ENCODE measurements around the gene SSBP4. TPM values are rescaled to one million over a fixed set of nuclear protein-coding genes. Genes with fewer than 3 reads are reported as not detected.

Gene SSBP4
- total and polyA plus RNA-seq, 12 donors, result 9.1 to 160 (median 73.7) TPM

DNA sequence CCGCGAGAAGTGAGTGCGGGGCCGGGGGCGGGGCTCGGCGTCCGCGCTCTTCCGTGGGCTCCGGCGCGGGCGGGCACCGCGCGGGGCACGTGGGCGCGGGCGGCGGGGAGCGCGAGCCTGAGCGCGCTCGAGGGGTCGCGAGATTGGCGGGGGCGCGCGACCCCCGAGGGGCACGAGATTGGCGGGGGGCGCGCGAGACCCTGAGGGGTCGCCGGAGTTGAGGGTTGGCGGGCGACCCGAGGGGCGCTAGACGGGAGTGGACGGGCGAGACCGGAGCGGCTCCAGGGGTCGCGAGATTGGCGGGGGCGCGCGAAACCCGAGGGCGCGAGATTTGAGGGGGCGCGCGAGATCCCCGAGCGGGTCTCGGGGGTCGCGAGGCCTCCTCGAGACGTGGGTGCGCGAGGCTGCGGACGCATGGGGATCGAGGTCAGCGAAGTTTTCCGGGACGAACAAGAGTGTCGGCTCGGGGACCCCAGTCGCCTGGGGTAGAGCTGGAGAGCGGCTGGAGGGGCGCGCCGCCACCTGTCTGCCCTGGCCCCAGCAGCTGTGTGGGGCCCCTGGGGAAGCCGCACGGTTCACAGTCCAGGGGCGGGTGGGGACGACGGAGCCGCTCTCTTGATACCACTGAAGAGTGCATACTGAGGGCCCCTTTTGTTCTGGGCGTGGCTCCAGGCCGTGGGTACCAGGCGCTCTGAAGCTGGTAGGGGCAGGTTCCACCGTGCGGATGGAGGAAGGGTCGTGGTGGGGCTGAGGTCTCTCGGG is 682 bp downstream of the SSBP4 start:
- peak in 6 of 7 donors; percentile 26 to 69 (median 46) for DNase-seq
- H3K27ac ChIP-seq, result peak overlapping the region in 3 of 5 donors; percentile 53 to 92 (median 88)
- intact Hi-C loops (cut with DNase I), result no loop called here
- TF ChIP-seq POLR2A (IDR thresholded peaks at IDR 0.05), result no peak
- TF ChIP-seq, protein P1, sequence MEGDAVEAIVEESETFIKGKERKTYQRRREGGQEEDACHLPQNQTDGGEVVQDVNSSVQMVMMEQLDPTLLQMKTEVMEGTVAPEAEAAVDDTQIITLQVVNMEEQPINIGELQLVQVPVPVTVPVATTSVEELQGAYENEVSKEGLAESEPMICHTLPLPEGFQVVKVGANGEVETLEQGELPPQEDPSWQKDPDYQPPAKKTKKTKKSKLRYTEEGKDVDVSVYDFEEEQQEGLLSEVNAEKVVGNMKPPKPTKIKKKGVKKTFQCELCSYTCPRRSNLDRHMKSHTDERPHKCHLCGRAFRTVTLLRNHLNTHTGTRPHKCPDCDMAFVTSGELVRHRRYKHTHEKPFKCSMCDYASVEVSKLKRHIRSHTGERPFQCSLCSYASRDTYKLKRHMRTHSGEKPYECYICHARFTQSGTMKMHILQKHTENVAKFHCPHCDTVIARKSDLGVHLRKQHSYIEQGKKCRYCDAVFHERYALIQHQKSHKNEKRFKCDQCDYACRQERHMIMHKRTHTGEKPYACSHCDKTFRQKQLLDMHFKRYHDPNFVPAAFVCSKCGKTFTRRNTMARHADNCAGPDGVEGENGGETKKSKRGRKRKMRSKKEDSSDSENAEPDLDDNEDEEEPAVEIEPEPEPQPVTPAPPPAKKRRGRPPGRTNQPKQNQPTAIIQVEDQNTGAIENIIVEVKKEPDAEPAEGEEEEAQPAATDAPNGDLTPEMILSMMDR (IDR thresholded peaks at IDR 0.05), result no peak
- 3 to 21% (median 10%) methylated on average over 2 to 97 of the region's 97 CpGs for WGBS, 4 donors
- H3K9me3 ChIP-seq (replicated peaks in 1 of 3), result no peaks in the 10 kb centered on the region
- peak overlapping the region in 3 of 4 donors; percentile 1 to 92 (median 11) for H3K4me3 ChIP-seq
- no peaks in the 10 kb centered on the region for H3K27me3 ChIP-seq
- H3K4me1 ChIP-seq (replicated peaks in 1 of 2), result peaks cover 31 to 49% of the 10 kb centered on the region in 2 donors
- no peaks in the 10 kb centered on the region for H3K36me3 ChIP-seq (replicated peaks in 1 of 2)

DNA sequence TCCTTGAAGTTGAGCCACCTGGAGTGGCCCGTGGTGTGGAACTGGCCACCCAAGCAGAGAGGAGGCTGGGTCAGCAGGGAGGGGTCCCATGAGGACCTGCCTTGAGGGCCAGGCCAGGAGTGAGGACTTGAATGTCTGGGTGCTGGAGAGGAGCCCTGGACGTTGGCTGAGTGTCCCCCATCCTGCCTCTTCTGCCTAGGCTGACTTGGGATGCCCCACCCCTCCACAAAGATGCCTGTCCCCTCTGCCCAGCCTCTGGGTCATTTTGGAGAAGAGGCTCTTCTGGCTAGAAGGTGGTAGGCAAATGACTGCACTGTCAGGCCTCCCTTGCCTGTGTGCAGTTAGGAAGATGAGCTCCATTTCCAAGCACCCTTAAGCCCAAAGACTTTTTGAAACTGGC is 1.7 kb downstream of the SSBP4 start:
- H3K4me3 ChIP-seq, result peak overlapping the region in 1 of 4 donors; percentile 92
- peaks cover 32 to 50% of the 10 kb centered on the region in 2 donors for H3K4me1 ChIP-seq (replicated peaks in 1 of 2)
- H3K36me3 ChIP-seq (replicated peaks in 1 of 2), result no peaks in the 10 kb centered on the region
- WGBS, 4 donors, result 41 to 54% (median 49%) methylated on average over 2 of the region's 2 CpGs
- no peaks in the 10 kb centered on the region for H3K27me3 ChIP-seq
- no peaks in the 10 kb centered on the region for H3K9me3 ChIP-seq (replicated peaks in 1 of 3)
- intact Hi-C loops (cut with DNase I), result no loop called here
- H3K27ac ChIP-seq, result peak overlapping the region in 2 of 5 donors; percentile 34 to 92
- DNase-seq, result peak in 3 of 7 donors; percentile 24 to 41 (median 28)
- TF ChIP-seq, protein P1 (IDR thresholded peaks at IDR 0.05), result no peak
- TF ChIP-seq POLR2A (IDR thresholded peaks at IDR 0.05), result no peak

DNA sequence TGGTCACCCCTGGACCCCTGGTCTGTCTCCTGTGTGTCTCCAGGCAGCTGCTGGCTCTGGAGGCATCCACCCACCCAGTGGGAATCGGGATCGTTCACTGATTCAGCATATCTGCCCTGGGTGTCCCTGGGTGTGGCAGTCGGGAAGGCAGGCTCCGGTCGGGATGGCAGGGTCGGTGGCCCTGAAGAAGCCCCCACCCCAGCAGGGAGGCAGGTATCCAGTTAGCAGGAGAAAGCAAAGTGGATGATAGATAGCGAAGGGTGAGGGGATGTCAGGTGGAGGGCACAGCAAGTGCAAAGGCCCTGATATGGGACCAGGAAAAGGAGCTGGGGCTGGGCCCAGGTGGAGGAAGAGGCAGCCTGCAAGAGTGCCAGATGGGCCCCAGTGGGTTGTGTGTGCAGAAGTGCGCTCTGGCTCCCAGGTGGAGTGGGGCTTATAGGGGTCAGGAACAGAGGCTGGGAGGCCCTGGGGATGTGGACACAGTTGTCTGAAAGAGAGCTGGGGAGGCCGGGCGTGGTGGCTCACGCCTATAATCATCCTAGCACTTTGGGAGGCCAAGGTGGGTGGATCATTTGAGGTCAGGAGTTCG is 2.3 kb downstream of the SSBP4 start:
- peak overlapping the region in 2 of 5 donors; percentile 34 for H3K27ac ChIP-seq
- H3K4me3 ChIP-seq, result no peak overlapping the region
- intact Hi-C loops (cut with DNase I), result no loop called here
- H3K36me3 ChIP-seq (replicated peaks in 1 of 2), result no peaks in the 10 kb centered on the region
- H3K4me1 ChIP-seq (replicated peaks in 1 of 2), result peaks cover 33 to 50% of the 10 kb centered on the region in 2 donors
- peak in 3 of 7 donors; percentile 22 to 60 (median 33) for DNase-seq
- no peaks in the 10 kb centered on the region for H3K9me3 ChIP-seq (replicated peaks in 1 of 3)
- WGBS, 4 donors, result 77 to 87% (median 79%) methylated on average over 10 to 12 of the region's 12 CpGs
- no peaks in the 10 kb centered on the region for H3K27me3 ChIP-seq
- TF ChIP-seq, protein P1 (IDR thresholded peaks at IDR 0.05), result no peak
- no peak for TF ChIP-seq POLR2A (IDR thresholded peaks at IDR 0.05)

DNA sequence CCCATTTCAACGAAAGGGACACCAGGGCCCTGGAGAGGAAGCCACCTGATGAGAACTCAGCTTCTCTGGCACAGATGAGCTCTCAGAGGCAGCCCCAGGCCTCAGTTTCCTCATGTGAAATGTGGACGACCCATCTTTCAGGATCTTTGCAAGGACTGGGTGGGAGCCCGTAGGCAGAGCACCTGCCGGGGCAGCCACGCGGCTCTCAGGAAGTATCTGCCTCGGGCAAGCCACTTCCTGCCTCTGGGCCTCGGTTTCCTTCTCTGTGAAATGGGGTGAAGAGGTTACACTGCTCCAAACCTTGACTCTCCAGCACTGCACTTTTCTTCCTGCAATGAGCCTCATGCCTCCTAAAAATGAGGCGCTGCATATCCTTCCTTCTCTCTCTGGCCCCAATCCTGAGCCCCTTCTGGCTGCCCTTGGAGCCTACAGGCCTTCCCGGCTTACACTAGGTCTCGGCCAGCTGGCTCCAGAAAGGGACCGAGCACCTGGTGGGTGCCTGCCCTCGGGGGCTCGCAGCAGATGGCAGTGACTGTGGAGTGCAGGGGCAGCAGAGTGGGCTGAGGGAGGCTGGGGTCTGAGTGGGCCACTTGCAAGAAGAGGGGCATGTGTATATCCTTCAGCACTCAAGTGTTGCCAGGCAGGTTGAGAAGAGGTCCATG is 3.5 kb downstream of the SSBP4 start:
- Histone ChIP-seq H3K9me3 (replicated peaks in 1 of 3) (no peaks in the 10 kb centered on the region), H3K27me3 (no peaks in the 10 kb centered on the region), H3K36me3 (replicated peaks in 1 of 2) (no peaks in the 10 kb centered on the region), H3K4me3 (no peak overlapping the region), H3K27ac (no peak overlapping the region), H3K4me1 (replicated peaks in 1 of 2) (peaks cover 26 to 45% of the 10 kb centered on the region in 2 donors)
- no peak for TF ChIP-seq POLR2A (IDR thresholded peaks at IDR 0.05)
- TF ChIP-seq, protein P1 (IDR thresholded peaks at IDR 0.05), result no peak
- 65 to 80% (median 76%) methylated on average over 10 to 14 of the region's 14 CpGs for WGBS, 4 donors
- DNase-seq, result no peak
- intact Hi-C loops (cut with DNase I), result no loop called here
